Panc1 (cell line): ENCODE measurements around the gene RSU1. TPM values are rescaled to one million over a fixed set of nuclear protein-coding genes. Genes with fewer than 3 reads are reported as not detected.

ENCODE experiments used
- ATAC-seq: fragments of 200-7000 bp; cut with Tn5 transposase; 2 replicates; pipeline ENCODE4 v1.9.1; 2020; ENCODE audit warnings: mild to moderate bottlenecking, moderate library complexity
- BruUV-seq: library from RNA; stranded (reverse); fragments of 400-500 nt; replicated peaks from 2 replicates; lab custom pipeline; 2021; lab: Mats Ljungman, UMichigan
- CTCF ChIA-PET: fragments of 300-600 bp; sonication (Branson Sonifier 250); formaldehyde crosslinking; loops from one replicate; lab custom pipeline; 2022; ENCODE audit warnings: antibody characterized with exemption; lab: Charles Lee
- POLR2A ChIA-PET: fragments of 300-600 bp; sonication (Branson Sonifier 250); formaldehyde crosslinking; loops from one replicate; lab custom pipeline; 2022; ENCODE audit warnings: antibody characterized with exemption; lab: Charles Lee
- DNase-seq: peaks from one replicate; pipeline ENCODE4 v3.0.0-alpha.2; 2010; ENCODE audit warnings: low read depth, low spot score
- H3K27ac ChIP-seq: 2 replicates; pipeline ENCODE4 v1.5.1; 2011; ENCODE audit warnings: mild to moderate bottlenecking, low read length, inconsistent platforms
- H3K27me3 ChIP-seq: fragments of 200-500 bp; sonication (Bioruptor generic); 2 replicates; pipeline ENCODE4 v1.6.0; 2014; ENCODE audit warnings: low read length, inconsistent platforms; ENCODE audit not compliant: control insufficient read depth, insufficient read depth
- H3K36me3 ChIP-seq: fragments of 200-500 bp; sonication (Bioruptor generic); 2 replicates; pipeline ENCODE4 v1.5.1; 2014; ENCODE audit warnings: inconsistent platforms, mild to moderate bottlenecking, low read length, moderate library complexity; ENCODE audit not compliant: control insufficient read depth, insufficient read depth
- H3K4me1 ChIP-seq: 2 replicates; pipeline ENCODE4 v1.5.1; 2011; ENCODE audit warnings: inconsistent platforms, mild to moderate bottlenecking, low read length, moderate library complexity; ENCODE audit not compliant: control insufficient read depth, insufficient read depth
- H3K4me3 ChIP-seq, 2 experiments: 2 replicates each; pipeline ENCODE4 v1.5.1; 2011 to 2012; ENCODE audit warnings: low read depth in 2 of 2, low read length in 2 of 2, mild to moderate bottlenecking in 2 of 2, inconsistent platforms in 1 of 2, moderate library complexity in 1 of 2
- H3K9me3 ChIP-seq: fragments of 200-500 bp; sonication (Bioruptor generic); 2 replicates; pipeline ENCODE4 v1.5.1; 2014; ENCODE audit warnings: low read depth, mild to moderate bottlenecking, inconsistent platforms, low read length, moderate library complexity; ENCODE audit not compliant: control insufficient read depth, insufficient read depth
- CTCF ChIP-seq: fragments of 450-650 bp; IDR thresholded peaks from 2 replicates; pipeline ENCODE4 v1.5.1; 2017; ENCODE audit warnings: mild to moderate bottlenecking
- POLR2AphosphoS5 ChIP-seq: IDR thresholded peaks from 2 replicates; pipeline ENCODE4 v1.6.1; 2012; ENCODE audit warnings: mild to moderate bottlenecking, low read depth, low read length, moderate library complexity
- REST ChIP-seq, 2 experiments: IDR thresholded peaks; 2 replicates each; pipeline ENCODE4 v1.6.1; 2011 to 2012; ENCODE audit warnings: low read depth in 2 of 2, control low read depth in 1 of 2, low read length in 1 of 2, mild to moderate bottlenecking in 1 of 2, moderate library complexity in 1 of 2; ENCODE audit not compliant: insufficient read depth in 1 of 2
- SIN3A ChIP-seq: IDR thresholded peaks from 2 replicates; pipeline ENCODE4 v1.6.1; 2012; ENCODE audit warnings: low read depth, mild to moderate bottlenecking, low read length, moderate library complexity, borderline replicate concordance; ENCODE audit not compliant: insufficient read depth
- TCF7L2 ChIP-seq: IDR thresholded peaks from 2 replicates; pipeline ENCODE4 v1.6.1; 2011; ENCODE audit warnings: mild to moderate bottlenecking, low read depth, low read length, inconsistent platforms
- in situ Hi-C: cut with HindIII; loops from 2 replicates; pipeline ENCODE4 v1.10.0; 2016; ENCODE audit warnings: low sequenced_read_pairs, low pct_unique_long_range_greater_than_20kb
- intact Hi-C: fragments of 100-400 bp; cut with micrococcal nuclease; formaldehyde crosslinking; loops from one replicate; pipeline ENCODE4 v1.10.0; 2022; ENCODE audit not compliant: unreplicated experiment
- total RNA-seq: library from RNA; stranded (reverse); gene quantifications from one replicate; pipeline ENCODE4 v1.2.1, GENCODE V29; 2021; ENCODE audit not compliant: unreplicated experiment

Gene RSU1
- total RNA-seq, 1 experiment from 2014 or later, result 55.6 TPM

GRCh38 chr10:16689227-16689626 is 128.0 kb downstream of the RSU1 start:
- no peak for DNase-seq
- Histone ChIP-seq H3K9me3 (no peaks in the 10 kb centered on the region), H3K4me3 (no peak overlapping the region), H3K27me3 (no peaks in the 10 kb centered on the region), H3K4me1 (no peaks in the 10 kb centered on the region; the same call in 1 of the 2 replicates), H3K27ac (no peak overlapping the region), H3K36me3 (no peaks in the 10 kb centered on the region)
- BruUV-seq, result no TSS peak
- in situ Hi-C loops (no loop called here), intact Hi-C loops (no loop called here)
- POLR2A ChIA-PET, result interaction anchor here (0.7 kb wide), 1 partner anchor 99 kb away, joined by 7 read pairs; no protein-coding TSS in a partner anchor
- CTCF ChIA-PET, result no interaction called here
- no peak for ATAC-seq
- TF ChIP-seq POLR2AphosphoS5 (no peak), TCF7L2 (no peak), CTCF (no peak), REST (IDR thresholded peaks at IDR 0.05; ENCODE audit: insufficient read depth in 1 of 2, low read depth in 2 of 2, low read length in 1 of 2) (no peak), SIN3A (no peak)

GRCh38 chr10:16686054-16686902 is 130.9 kb downstream of the RSU1 start:
- H3K9me3 ChIP-seq, result no peaks in the 10 kb centered on the region
- intact Hi-C loops, result no loop called here
- CTCF ChIA-PET, result interaction anchor here (0.5 kb wide), 1 partner anchor 475 kb away, joined by 12 read pairs; no protein-coding TSS in a partner anchor
- no TSS peak for BruUV-seq
- no peak overlapping the region for H3K4me3 ChIP-seq
- H3K4me1 ChIP-seq, result no peaks in the 10 kb centered on the region; the same call in 1 of the 2 replicates
- TF ChIP-seq SIN3A, result no peak
- no peak for TF ChIP-seq TCF7L2
- TF ChIP-seq CTCF, result no peak
- TF ChIP-seq POLR2AphosphoS5, result no peak
- TF ChIP-seq REST (IDR thresholded peaks at IDR 0.05; ENCODE audit: insufficient read depth in 1 of 2, low read depth in 2 of 2, low read length in 1 of 2), result no peak
- DNase-seq (no peak), ATAC-seq (no peak)
- H3K36me3 ChIP-seq, result no peaks in the 10 kb centered on the region
- H3K27ac ChIP-seq, result no peak overlapping the region
- in situ Hi-C loops, result no loop called here
- POLR2A ChIA-PET, result no interaction called here
- no peaks in the 10 kb centered on the region for H3K27me3 ChIP-seq
